Measurements from ENCODE around the gene CCDC171. TPM values are rescaled to one million over a fixed set of nuclear protein-coding genes. Genes with fewer than 3 reads are reported as not detected.

Gene CCDC171
- total RNA-seq, 1 experiment from 2014 or later: 2.6 TPM

DNA sequence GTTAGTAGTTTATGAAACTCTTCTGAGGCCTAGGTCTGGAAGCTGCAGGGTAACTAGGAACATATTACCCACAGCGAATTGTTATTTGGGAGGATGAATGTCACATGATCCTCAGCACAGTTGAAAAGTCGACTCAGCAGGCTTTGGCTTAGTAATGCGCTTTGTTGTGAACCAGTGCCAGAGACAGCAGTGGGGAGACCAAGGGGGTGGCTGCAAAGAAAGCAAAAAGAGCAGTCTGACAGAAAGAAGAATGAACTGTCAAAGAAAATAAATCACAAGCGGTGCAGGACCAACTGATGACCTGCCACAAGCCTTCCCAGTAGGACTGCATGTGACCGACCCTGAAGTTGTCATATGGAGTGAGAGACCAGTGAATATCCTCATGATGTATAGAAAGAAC is 170.0 kb downstream of the CCDC171 start:
- CTCF ChIA-PET: no interaction called here
- H3K36me3 ChIP-seq (ENCODE audit: control insufficient read depth in 1 of 2, insufficient read depth in 2 of 2, low read length in 2 of 2): no peaks in the 10 kb centered on the region
- ATAC-seq: no peak
- no peaks in the 10 kb centered on the region for H3K9me2 ChIP-seq (ENCODE audit: insufficient read depth)
- RAD21 ChIA-PET (ENCODE audit: low non-redundant PET in 1 of 2, low total read pairs in 2 of 2, uncharacterized antibody in 2 of 2, unreplicated experiment in 2 of 2): no interaction called here
- no peaks in the 10 kb centered on the region for H3K27me3 ChIP-seq (ENCODE audit: insufficient read depth, low read length)
- no peak overlapping the region for H3K4me3 ChIP-seq (replicated peaks in 1 of 2; ENCODE audit: low read depth in 1 of 2, low read length in 2 of 2)
- POLR2A ChIA-PET: no interaction called here
- H3K27ac ChIP-seq (ENCODE audit: low read depth, low read length): no peak overlapping the region
- no peak overlapping the region for H3K9ac ChIP-seq (ENCODE audit: low read length)
- no peaks in the 10 kb centered on the region for H4K20me1 ChIP-seq (ENCODE audit: insufficient read depth)
- H2AFZ ChIP-seq (ENCODE audit: low read depth, low read length, poor library complexity, severe bottlenecking): no peak overlapping the region
- DNase-seq (ENCODE audit: low read depth, low spot score): no peak
- no peaks in the 10 kb centered on the region for H3K9me3 ChIP-seq (ENCODE audit: control insufficient read depth in 1 of 2, insufficient read depth in 1 of 2, low read depth in 1 of 2, low read length in 2 of 2)
- intact Hi-C loops (cut with micrococcal nuclease): no loop called here
- no peaks in the 10 kb centered on the region for H3K79me2 ChIP-seq (ENCODE audit: insufficient read depth, low read length)
- no peak overlapping the region for H3K4me2 ChIP-seq (ENCODE audit: low read length)
- H3K4me1 ChIP-seq (ENCODE audit: control insufficient read depth in 1 of 2, insufficient read depth in 2 of 2, low read length in 2 of 2): no peaks in the 10 kb centered on the region
- no TSS peak for BruUV-seq (replicated peaks)
- TF ChIP-seq, protein P1, sequence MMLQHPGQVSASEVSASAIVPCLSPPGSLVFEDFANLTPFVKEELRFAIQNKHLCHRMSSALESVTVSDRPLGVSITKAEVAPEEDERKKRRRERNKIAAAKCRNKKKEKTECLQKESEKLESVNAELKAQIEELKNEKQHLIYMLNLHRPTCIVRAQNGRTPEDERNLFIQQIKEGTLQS (IDR thresholded peaks at IDR 0.05): no peak
- TF ChIP-seq EZH2phosphoT487 (IDR thresholded peaks at IDR 0.05; ENCODE audit: borderline replicate concordance) (no peak), EGR1 (IDR thresholded peaks at IDR 0.05; ENCODE audit: low read depth) (no peak), SRF (IDR thresholded peaks at IDR 0.05; ENCODE audit: low read depth) (no peak), POLR2A (IDR thresholded peaks at IDR 0.05; ENCODE audit: borderline replicate concordance, extremely low read depth, insufficient read depth, insufficient read length) (no peak), RAD21 (IDR thresholded peaks at IDR 0.05; ENCODE audit: low read depth) (no peak), YY1 (IDR thresholded peaks at IDR 0.05; ENCODE audit: extremely low read depth, insufficient replicate concordance, low read depth, low read length) (no peak), JUND (IDR thresholded peaks at IDR 0.05) (no peak), EZH2 (IDR thresholded peaks at IDR 0.05) (no peak), ZNF274 (IDR thresholded peaks at IDR 0.05; ENCODE audit: low read depth, low read length) (no peak)
- TF ChIP-seq, protein P2, sequence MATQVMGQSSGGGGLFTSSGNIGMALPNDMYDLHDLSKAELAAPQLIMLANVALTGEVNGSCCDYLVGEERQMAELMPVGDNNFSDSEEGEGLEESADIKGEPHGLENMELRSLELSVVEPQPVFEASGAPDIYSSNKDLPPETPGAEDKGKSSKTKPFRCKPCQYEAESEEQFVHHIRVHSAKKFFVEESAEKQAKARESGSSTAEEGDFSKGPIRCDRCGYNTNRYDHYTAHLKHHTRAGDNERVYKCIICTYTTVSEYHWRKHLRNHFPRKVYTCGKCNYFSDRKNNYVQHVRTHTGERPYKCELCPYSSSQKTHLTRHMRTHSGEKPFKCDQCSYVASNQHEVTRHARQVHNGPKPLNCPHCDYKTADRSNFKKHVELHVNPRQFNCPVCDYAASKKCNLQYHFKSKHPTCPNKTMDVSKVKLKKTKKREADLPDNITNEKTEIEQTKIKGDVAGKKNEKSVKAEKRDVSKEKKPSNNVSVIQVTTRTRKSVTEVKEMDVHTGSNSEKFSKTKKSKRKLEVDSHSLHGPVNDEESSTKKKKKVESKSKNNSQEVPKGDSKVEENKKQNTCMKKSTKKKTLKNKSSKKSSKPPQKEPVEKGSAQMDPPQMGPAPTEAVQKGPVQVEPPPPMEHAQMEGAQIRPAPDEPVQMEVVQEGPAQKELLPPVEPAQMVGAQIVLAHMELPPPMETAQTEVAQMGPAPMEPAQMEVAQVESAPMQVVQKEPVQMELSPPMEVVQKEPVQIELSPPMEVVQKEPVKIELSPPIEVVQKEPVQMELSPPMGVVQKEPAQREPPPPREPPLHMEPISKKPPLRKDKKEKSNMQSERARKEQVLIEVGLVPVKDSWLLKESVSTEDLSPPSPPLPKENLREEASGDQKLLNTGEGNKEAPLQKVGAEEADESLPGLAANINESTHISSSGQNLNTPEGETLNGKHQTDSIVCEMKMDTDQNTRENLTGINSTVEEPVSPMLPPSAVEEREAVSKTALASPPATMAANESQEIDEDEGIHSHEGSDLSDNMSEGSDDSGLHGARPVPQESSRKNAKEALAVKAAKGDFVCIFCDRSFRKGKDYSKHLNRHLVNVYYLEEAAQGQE (IDR thresholded peaks at IDR 0.05; ENCODE audit: low read depth): no peak
- TF ChIP-seq, protein P3, sequence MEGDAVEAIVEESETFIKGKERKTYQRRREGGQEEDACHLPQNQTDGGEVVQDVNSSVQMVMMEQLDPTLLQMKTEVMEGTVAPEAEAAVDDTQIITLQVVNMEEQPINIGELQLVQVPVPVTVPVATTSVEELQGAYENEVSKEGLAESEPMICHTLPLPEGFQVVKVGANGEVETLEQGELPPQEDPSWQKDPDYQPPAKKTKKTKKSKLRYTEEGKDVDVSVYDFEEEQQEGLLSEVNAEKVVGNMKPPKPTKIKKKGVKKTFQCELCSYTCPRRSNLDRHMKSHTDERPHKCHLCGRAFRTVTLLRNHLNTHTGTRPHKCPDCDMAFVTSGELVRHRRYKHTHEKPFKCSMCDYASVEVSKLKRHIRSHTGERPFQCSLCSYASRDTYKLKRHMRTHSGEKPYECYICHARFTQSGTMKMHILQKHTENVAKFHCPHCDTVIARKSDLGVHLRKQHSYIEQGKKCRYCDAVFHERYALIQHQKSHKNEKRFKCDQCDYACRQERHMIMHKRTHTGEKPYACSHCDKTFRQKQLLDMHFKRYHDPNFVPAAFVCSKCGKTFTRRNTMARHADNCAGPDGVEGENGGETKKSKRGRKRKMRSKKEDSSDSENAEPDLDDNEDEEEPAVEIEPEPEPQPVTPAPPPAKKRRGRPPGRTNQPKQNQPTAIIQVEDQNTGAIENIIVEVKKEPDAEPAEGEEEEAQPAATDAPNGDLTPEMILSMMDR (IDR thresholded peaks at IDR 0.05 in 2 of 3, conservative IDR thresholded peaks at IDR 0.05 in 1 of 3; ENCODE audit: borderline replicate concordance in 1 of 3, insufficient read depth in 1 of 3, low read depth in 2 of 3, low read length in 2 of 3): no peak
